ENCODE data around the gene TMPRSS5. TPM values are rescaled to one million over a fixed set of nuclear protein-coding genes. Genes with fewer than 3 reads are reported as not detected.

TMPRSS5 gene
- total and polyA plus RNA-seq, 2 of the 8 experiments (the other 6 are each of a cell fraction or from before 2014, with no cell fraction given): 0.54 to 0.78 TPM

- Histone ChIP-seq H3K9ac (replicated peaks in 1 of 4; ENCODE audit: extremely low read depth in 1 of 4, low read depth in 3 of 4, low read length in 3 of 4) (no peak overlapping the region), H3K4ac (replicated peaks; ENCODE audit: insufficient read length, low read depth, low read length) (no peak overlapping the region), H3K14ac (ENCODE audit: insufficient read length) (no peak overlapping the region), H3K27ac (ENCODE audit: low read depth, low read length) (no peak overlapping the region), H2AFZ (ENCODE audit: low read length) (no peak overlapping the region), H3K27me3 (replicated peaks in 1 of 4; ENCODE audit: control insufficient read depth in 3 of 4, extremely low read depth in 1 of 4, insufficient read depth in 3 of 4, low read length in 3 of 4) (no peaks in the 10 kb centered on the region), H2BK12ac (ENCODE audit: low read depth, low read length) (no peak overlapping the region), H3K56ac (replicated peaks; ENCODE audit: insufficient read length, low read depth, low read length) (no peak overlapping the region), H3K79me1 (ENCODE audit: low read depth, low read length) (no peaks in the 10 kb centered on the region), H3K36me3 (ENCODE audit: control insufficient read depth in 2 of 4, insufficient read depth in 4 of 4, low read length in 3 of 4) (no peaks in the 10 kb centered on the region), H3K9me3 (ENCODE audit: insufficient read depth in 2 of 2, low read depth in 1 of 2, low read length in 1 of 2) (no peaks in the 10 kb centered on the region), H2BK15ac (ENCODE audit: low read length) (no peak overlapping the region), H3K4me1 (replicated peaks in 1 of 4; ENCODE audit: control insufficient read depth in 3 of 4, insufficient read depth in 4 of 4, low read length in 3 of 4) (peaks cover 0 to 4% (median 0%) of the 10 kb centered on the region in 4 experiments; a peak in 1 of 7 replicates), H4K8ac (ENCODE audit: extremely low read depth, insufficient read depth, low read length) (no peak overlapping the region; the same call in 1 of the 2 replicates), H2BK20ac (ENCODE audit: low read length) (no peak overlapping the region), H4K5ac (ENCODE audit: insufficient read length, low read depth, low read length) (no peak overlapping the region), H2BK120ac (replicated peaks; ENCODE audit: low read depth, low read length) (no peak overlapping the region), H2BK5ac (ENCODE audit: low read depth, low read length) (no peak overlapping the region), H3K23me2 (ENCODE audit: low read depth, low read length) (no peaks in the 10 kb centered on the region), H3K79me2 (ENCODE audit: control insufficient read depth in 1 of 2, insufficient read depth in 2 of 2, low read length in 2 of 2) (no peaks in the 10 kb centered on the region), H2AK5ac (ENCODE audit: low read depth, low read length) (no peak overlapping the region), H3K4me3 (ENCODE audit: extremely low read depth in 1 of 4, insufficient read depth in 2 of 4, low read depth in 3 of 4, low read length in 4 of 4) (no peak overlapping the region), H3K4me2 (ENCODE audit: insufficient read depth in 1 of 2, low read depth in 2 of 2, low read length in 2 of 2) (no peak overlapping the region), H3K18ac (ENCODE audit: extremely low read depth, low read length) (no peak overlapping the region), H4K20me1 (replicated peaks in 1 of 2; ENCODE audit: control insufficient read depth in 1 of 2, insufficient read depth in 2 of 2, low read length in 2 of 2) (no peaks in the 10 kb centered on the region), H4K91ac (replicated peaks; ENCODE audit: insufficient read length, low read length) (no peak overlapping the region), H3K23ac (ENCODE audit: insufficient read length) (no peak overlapping the region)
- FAIRE-seq (no peak), DNase-seq (ENCODE audit: low read depth in 1 of 2, low spot score in 2 of 2) (peak in 1 of 2 experiments; percentile 26)
- CTCF ChIA-PET (ENCODE audit: partially characterized antibody): interaction anchor here (1.3 kb wide), 1 partner anchor 143 kb away, joined by 3 read pairs; no protein-coding TSS in a partner anchor
- POLR2A ChIA-PET (ENCODE audit: partially characterized antibody): interaction anchor here (0.6 kb wide), 1 partner anchor 18 kb away, joined by 3 read pairs; no protein-coding TSS in a partner anchor
- WGBS, 2 experiments (ENCODE audit: extremely low coverage in 1 of 2, insufficient coverage in 1 of 2, insufficient read length in 1 of 2, insufficient replicate concordance in 2 of 2, low coverage in 1 of 2, low lambda C conversion rate in 2 of 2, missing lambda C conversion rate in 1 of 2): 92% methylated on average over 6 of the region's 6 CpGs; no CpG with 5 or more reads in 1 of the 2 experiments
- TF ChIP-seq RNF2 (IDR thresholded peaks at IDR 0.05; ENCODE audit: borderline replicate concordance, low read depth, low read length, missing control alignments, poor library complexity, severe bottlenecking) (no peak), CBX8 (IDR thresholded peaks at IDR 0.05; ENCODE audit: borderline replicate concordance, low read depth, low read length) (no peak), TBP (IDR thresholded peaks at IDR 0.05; ENCODE audit: low read depth, low read length) (no peak), JUN (IDR thresholded peaks at IDR 0.05; ENCODE audit: low read depth, low read length) (no peak), CHD2 (IDR thresholded peaks at IDR 0.05; ENCODE audit: low read length) (no peak)
Measured at GRCh38 chr11:113681282-113681681, 24.8 kb downstream of the TMPRSS5 start.
